Measurements from ENCODE around the gene FGF9. TPM values are rescaled to one million over a fixed set of nuclear protein-coding genes. Genes with fewer than 3 reads are reported as not detected.

The FGF9 gene
- polyA plus RNA-seq, 2 of the 4 experiments (the other 2 are of a cell fraction): not detected

GRCh38 chr13:21638319-21639282 is 32.3 kb upstream of the FGF9 start:
- H3K4me1 ChIP-seq: peaks cover 10% of the 10 kb centered on the region; the same call in 2 of the 3 replicates
- POLR2A ChIA-PET: interaction anchor here (0.7 to 0.9 kb wide), 2 partner anchors 27 to 35 kb away, joined by 3 read pairs; partner anchors contain the start of gene MICU2
- TF ChIP-seq RAD21 (conservative IDR thresholded peaks at IDR 0.05 in 1 of 2, IDR thresholded peaks at IDR 0.05 in 1 of 2): peak; percentile 52 to 59
- no peak for TF ChIP-seq TP53 (CRISPR knock-in tag; IDR thresholded peaks at IDR 0.05)
- TF ChIP-seq SMC3 (IDR thresholded peaks at IDR 0.05): peak; percentile 65
- TF ChIP-seq, protein P1, sequence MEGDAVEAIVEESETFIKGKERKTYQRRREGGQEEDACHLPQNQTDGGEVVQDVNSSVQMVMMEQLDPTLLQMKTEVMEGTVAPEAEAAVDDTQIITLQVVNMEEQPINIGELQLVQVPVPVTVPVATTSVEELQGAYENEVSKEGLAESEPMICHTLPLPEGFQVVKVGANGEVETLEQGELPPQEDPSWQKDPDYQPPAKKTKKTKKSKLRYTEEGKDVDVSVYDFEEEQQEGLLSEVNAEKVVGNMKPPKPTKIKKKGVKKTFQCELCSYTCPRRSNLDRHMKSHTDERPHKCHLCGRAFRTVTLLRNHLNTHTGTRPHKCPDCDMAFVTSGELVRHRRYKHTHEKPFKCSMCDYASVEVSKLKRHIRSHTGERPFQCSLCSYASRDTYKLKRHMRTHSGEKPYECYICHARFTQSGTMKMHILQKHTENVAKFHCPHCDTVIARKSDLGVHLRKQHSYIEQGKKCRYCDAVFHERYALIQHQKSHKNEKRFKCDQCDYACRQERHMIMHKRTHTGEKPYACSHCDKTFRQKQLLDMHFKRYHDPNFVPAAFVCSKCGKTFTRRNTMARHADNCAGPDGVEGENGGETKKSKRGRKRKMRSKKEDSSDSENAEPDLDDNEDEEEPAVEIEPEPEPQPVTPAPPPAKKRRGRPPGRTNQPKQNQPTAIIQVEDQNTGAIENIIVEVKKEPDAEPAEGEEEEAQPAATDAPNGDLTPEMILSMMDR (IDR thresholded peaks at IDR 0.05): peak; percentile 61
- no peak overlapping the region; the same call in 2 of the 3 replicates for H3K4me2 ChIP-seq
- CTCF ChIA-PET: interaction anchor here (0.7 to 2.2 kb wide), 23 partner anchors 8 to 1157 kb away, joined by 3 to 12 read pairs (median 4); partner anchors contain the start of genes FGF9 and MICU2
- ATAC-seq: no peak
- peak; percentile 14 to 15 for DNase-seq (ENCODE audit: low read depth in 1 of 2, low spot score in 1 of 2)
- 20% methylated on average over 6 of the region's 6 CpGs for WGBS (ENCODE audit: missing lambda C conversion rate)
- H3K9me3 ChIP-seq: no peaks in the 10 kb centered on the region
- no peak overlapping the region for H3K4me3 ChIP-seq
- no peak for FAIRE-seq
- H3K27ac ChIP-seq: no peak overlapping the region

DNA sequence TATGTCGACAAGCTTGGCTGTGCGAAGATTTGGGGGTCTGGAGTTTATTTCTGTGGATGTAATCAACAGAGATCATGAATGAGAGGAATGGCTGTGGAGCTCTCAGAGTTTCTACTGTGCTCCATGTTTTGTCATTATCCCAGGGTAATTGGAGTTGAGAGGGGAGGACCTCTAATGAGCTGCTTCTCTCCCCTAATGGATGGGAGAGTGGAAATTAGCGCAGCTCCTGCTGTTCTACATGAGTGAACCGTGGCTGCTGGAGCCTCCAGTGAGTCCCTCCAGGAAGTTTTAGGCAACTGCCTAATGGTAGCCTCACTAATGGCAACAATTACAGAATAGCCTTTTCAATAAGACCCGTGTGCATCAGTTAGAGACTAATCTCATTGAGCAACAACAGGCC is 31.3 kb upstream of the FGF9 start:
- Histone ChIP-seq H3K4me2 (no peak overlapping the region), H3K9me3 (no peaks in the 10 kb centered on the region), H3K27ac (no peak overlapping the region), H3K4me3 (no peak overlapping the region), H3K4me1 (peaks cover 10% of the 10 kb centered on the region; the same call in 2 of the 3 replicates)
- DNase-seq (ENCODE audit: low read depth in 1 of 2, low spot score in 1 of 2) (no peak), FAIRE-seq (no peak), ATAC-seq (no peak)
- 72% methylated on average over 4 of the region's 5 CpGs for WGBS (ENCODE audit: missing lambda C conversion rate)
- ChIA-PET POLR2A (no interaction called here), CTCF (interaction anchor here (1.0 to 2.2 kb wide), 5 partner anchors 14 to 1121 kb away, joined by 3 to 12 read pairs (median 4); no protein-coding TSS in a partner anchor)
- TF ChIP-seq SREBF2 (IDR thresholded peaks at IDR 0.05) (no peak), SMC3 (IDR thresholded peaks at IDR 0.05) (no peak), NR3C1 (IDR thresholded peaks at IDR 0.05) (no peak), FOXS1 (CRISPR knock-in tag; IDR thresholded peaks at IDR 0.05) (no peak), ZSCAN20 (CRISPR knock-in tag; IDR thresholded peaks at IDR 0.05) (no peak), HOXB13 (CRISPR knock-in tag; IDR thresholded peaks at IDR 0.05; ENCODE audit: low read depth) (no peak), EHF (CRISPR knock-in tag; IDR thresholded peaks at IDR 0.05) (no peak), NFE2L2 (conservative IDR thresholded peaks at IDR 0.05; ENCODE audit: low read length) (no peak), ZNF302 (CRISPR knock-in tag; IDR thresholded peaks at IDR 0.05) (no peak), POLR2A (IDR thresholded peaks at IDR 0.05; ENCODE audit: low read length) (no peak), JUN (IDR thresholded peaks at IDR 0.05) (no peak), HEYL (CRISPR knock-in tag; IDR thresholded peaks at IDR 0.05) (no peak), HDAC2 (IDR thresholded peaks at IDR 0.05) (no peak), CHD2 (IDR thresholded peaks at IDR 0.05; ENCODE audit: low read length, partially characterized antibody) (no peak), EP300 (IDR thresholded peaks at IDR 0.05) (no peak), BCL3 (IDR thresholded peaks at IDR 0.05) (no peak)
- TF ChIP-seq, protein P2, sequence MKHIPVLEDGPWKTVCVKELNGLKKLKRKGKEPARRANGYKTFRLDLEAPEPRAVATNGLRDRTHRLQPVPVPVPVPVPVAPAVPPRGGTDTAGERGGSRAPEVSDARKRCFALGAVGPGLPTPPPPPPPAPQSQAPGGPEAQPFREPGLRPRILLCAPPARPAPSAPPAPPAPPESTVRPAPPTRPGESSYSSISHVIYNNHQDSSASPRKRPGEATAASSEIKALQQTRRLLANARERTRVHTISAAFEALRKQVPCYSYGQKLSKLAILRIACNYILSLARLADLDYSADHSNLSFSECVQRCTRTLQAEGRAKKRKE (CRISPR knock-in tag; IDR thresholded peaks at IDR 0.05; ENCODE audit: low read depth): no peak
- TF ChIP-seq, protein P1 (IDR thresholded peaks at IDR 0.05): no peak
- TF ChIP-seq, protein P3, sequence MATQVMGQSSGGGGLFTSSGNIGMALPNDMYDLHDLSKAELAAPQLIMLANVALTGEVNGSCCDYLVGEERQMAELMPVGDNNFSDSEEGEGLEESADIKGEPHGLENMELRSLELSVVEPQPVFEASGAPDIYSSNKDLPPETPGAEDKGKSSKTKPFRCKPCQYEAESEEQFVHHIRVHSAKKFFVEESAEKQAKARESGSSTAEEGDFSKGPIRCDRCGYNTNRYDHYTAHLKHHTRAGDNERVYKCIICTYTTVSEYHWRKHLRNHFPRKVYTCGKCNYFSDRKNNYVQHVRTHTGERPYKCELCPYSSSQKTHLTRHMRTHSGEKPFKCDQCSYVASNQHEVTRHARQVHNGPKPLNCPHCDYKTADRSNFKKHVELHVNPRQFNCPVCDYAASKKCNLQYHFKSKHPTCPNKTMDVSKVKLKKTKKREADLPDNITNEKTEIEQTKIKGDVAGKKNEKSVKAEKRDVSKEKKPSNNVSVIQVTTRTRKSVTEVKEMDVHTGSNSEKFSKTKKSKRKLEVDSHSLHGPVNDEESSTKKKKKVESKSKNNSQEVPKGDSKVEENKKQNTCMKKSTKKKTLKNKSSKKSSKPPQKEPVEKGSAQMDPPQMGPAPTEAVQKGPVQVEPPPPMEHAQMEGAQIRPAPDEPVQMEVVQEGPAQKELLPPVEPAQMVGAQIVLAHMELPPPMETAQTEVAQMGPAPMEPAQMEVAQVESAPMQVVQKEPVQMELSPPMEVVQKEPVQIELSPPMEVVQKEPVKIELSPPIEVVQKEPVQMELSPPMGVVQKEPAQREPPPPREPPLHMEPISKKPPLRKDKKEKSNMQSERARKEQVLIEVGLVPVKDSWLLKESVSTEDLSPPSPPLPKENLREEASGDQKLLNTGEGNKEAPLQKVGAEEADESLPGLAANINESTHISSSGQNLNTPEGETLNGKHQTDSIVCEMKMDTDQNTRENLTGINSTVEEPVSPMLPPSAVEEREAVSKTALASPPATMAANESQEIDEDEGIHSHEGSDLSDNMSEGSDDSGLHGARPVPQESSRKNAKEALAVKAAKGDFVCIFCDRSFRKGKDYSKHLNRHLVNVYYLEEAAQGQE (IDR thresholded peaks at IDR 0.05): no peak
- TF ChIP-seq, protein P4, sequence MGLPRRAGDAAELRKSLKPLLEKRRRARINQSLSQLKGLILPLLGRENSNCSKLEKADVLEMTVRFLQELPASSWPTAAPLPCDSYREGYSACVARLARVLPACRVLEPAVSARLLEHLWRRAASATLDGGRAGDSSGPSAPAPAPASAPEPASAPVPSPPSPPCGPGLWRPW (IDR thresholded peaks at IDR 0.05): no peak

All from A549 (cell line).